ENCODE measurements around the gene DGKH.

DNA sequence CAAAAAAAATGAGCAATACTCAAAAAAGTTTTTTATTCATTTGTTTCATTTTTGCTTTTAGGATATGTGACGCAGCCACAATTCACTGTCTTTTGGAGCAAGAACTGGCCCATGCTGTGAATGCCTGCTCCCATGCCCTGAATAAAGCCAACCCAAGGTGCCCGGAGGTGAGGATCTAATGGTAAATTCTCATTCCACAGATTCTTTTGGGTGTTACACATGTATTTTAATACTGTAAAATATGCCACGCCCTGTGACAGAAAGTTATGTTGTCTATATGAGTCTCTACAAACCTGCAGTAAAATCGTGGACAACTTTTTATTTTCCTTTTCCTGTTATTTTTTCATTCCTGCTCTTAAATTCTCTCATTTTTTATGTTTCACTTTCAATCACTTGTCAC lies 166.0 kb downstream of the DGKH start:
- TF ChIP-seq POLR2A (IDR thresholded peaks at IDR 0.05) = no peak
- TF ChIP-seq, protein P1, sequence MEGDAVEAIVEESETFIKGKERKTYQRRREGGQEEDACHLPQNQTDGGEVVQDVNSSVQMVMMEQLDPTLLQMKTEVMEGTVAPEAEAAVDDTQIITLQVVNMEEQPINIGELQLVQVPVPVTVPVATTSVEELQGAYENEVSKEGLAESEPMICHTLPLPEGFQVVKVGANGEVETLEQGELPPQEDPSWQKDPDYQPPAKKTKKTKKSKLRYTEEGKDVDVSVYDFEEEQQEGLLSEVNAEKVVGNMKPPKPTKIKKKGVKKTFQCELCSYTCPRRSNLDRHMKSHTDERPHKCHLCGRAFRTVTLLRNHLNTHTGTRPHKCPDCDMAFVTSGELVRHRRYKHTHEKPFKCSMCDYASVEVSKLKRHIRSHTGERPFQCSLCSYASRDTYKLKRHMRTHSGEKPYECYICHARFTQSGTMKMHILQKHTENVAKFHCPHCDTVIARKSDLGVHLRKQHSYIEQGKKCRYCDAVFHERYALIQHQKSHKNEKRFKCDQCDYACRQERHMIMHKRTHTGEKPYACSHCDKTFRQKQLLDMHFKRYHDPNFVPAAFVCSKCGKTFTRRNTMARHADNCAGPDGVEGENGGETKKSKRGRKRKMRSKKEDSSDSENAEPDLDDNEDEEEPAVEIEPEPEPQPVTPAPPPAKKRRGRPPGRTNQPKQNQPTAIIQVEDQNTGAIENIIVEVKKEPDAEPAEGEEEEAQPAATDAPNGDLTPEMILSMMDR (IDR thresholded peaks at IDR 0.05) = no peak

All from ovary (tissue), 3 donors.